Stromal cell of bone marrow (primary cell): ENCODE data around the gene LRMDA.
"Not testable (repeated sequence)": the region's sequence is repeated elsewhere in the genome, so short reads cannot be mapped to it uniquely, and the experiment has no call there.

ENCODE experiments used
- DNase-seq: peaks from one replicate; pipeline ENCODE4 v3.0.0-alpha.2; 2012; ENCODE audit warnings: low read depth

The LRMDA gene

GRCh38 chr10:75613685-75614504 lies 182.5 kb downstream of the LRMDA start:
- no peak for DNase-seq

GRCh38 chr10:75616076-75616475 lies 184.7 kb downstream of the LRMDA start:
- DNase-seq, result no peak

- no peak for DNase-seq
These were observed 185.6 kb downstream of the LRMDA start for GRCh38 chr10:75616874-75617478.

- no peak for DNase-seq
These were observed 186.2 kb downstream of the LRMDA start for GRCh38 chr10:75617485-75618155.

- no peak for DNase-seq
These were observed 188.2 kb downstream of the LRMDA start for GRCh38 chr10:75619635-75620034.

GRCh38 chr10:75620356-75620755 lies 188.9 kb downstream of the LRMDA start:
- DNase-seq, result no peak

- not testable (repeated sequence) for DNase-seq
These were observed 189.6 kb downstream of the LRMDA start for GRCh38 chr10:75621003-75621402.

- DNase-seq, result no peak
These were observed 191.1 kb downstream of the LRMDA start for GRCh38 chr10:75622503-75622902.

- DNase-seq, result no peak
These were observed 192.1 kb downstream of the LRMDA start for GRCh38 chr10:75623310-75624093.

GRCh38 chr10:75624638-75625037 lies 193.2 kb downstream of the LRMDA start:
- no peak for DNase-seq

GRCh38 chr10:75630746-75631145 lies 199.3 kb downstream of the LRMDA start:
- DNase-seq, result no peak

- peak; percentile 40 for DNase-seq
These were observed 201.5 kb downstream of the LRMDA start for GRCh38 chr10:75632805-75633462.

GRCh38 chr10:75633568-75633967 lies 202.1 kb downstream of the LRMDA start:
- no peak for DNase-seq

GRCh38 chr10:75634947-75635346 lies 203.5 kb downstream of the LRMDA start:
- no peak for DNase-seq

GRCh38 chr10:75638752-75639151 lies 207.3 kb downstream of the LRMDA start:
- no peak for DNase-seq

GRCh38 chr10:75639736-75640135 lies 208.3 kb downstream of the LRMDA start:
- no peak for DNase-seq

- DNase-seq, result no peak
These were observed 209.0 kb downstream of the LRMDA start for GRCh38 chr10:75640381-75640780.

GRCh38 chr10:75640803-75641202 lies 209.4 kb downstream of the LRMDA start:
- DNase-seq, result no peak

- DNase-seq, result no peak
These were observed 212.0 kb downstream of the LRMDA start for GRCh38 chr10:75643405-75643804.

- no peak for DNase-seq
These were observed 212.7 kb downstream of the LRMDA start for GRCh38 chr10:75643944-75644692.

GRCh38 chr10:75645704-75646103 lies 214.3 kb downstream of the LRMDA start:
- DNase-seq, result no peak
